Ureter (tissue), 1 donor: ENCODE measurements around the gene CRY2. TPM values are rescaled to one million over a fixed set of nuclear protein-coding genes. Genes with fewer than 3 reads are reported as not detected.
"Not testable (repeated sequence)": the region's sequence is repeated elsewhere in the genome, so short reads cannot be mapped to it uniquely, and the experiment has no call there.

Experiments used
- DNase-seq: peaks from one replicate; pipeline ENCODE4 v3.0.0-alpha.2; 2020; ENCODE audit warnings: low spot score
- total RNA-seq: library from RNA; stranded (reverse); gene quantifications from one replicate; pipeline ENCODE4 v1.2.4, GENCODE V29; 2023
- donor health status: DM: yes; HTN: yes; CAD: no.

Gene CRY2
- 49.9 TPM for total RNA-seq

DNA sequence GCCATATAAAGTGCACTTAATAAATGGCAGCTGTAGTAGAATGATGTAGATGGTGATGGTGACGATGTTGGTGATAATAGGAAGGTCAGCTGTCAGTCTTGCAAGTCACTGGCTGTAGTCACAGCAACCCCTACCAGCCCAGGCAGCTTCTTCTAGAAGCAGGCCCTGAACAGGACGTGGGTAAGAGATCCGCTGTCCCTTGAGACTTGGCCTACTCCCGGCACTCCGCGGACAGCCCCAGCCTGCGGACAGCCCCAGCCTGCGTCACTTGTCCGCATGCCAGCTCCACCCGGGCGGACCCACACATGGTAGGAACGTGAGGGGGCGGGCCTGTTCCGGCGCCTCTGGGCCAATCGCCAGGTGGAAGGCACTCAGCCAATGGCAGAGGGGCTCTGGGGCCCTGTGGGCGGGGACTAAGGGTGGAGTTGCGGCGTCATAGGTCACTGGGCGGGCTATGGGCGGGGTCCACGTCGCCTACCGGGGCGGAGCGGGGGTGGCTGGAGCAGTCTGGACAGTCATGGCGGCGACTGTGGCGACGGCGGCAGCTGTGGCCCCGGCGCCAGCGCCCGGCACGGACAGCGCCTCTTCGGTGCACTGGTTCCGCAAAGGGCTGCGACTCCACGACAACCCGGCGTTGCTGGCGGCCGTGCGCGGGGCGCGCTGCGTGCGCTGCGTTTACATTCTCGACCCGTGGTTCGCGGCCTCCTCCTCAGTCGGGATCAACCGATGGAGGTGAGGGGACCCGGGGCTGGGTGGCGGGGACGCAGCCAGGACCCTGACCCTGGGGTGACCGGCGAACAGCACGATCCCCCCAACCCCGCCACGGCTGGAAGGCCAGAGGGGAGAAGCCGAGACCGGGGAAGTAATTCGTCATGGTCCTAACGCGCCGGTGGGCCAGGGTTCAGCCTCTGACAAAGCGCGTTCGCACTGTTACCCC is at the start of gene CRY2:
Gene CRY2 (plus strand): TSS at position 502 of the 937 bp plus-strand sequence. CDS start 16 bp downstream, at position 518.
- peak; percentile 100 for DNase-seq

- DNase-seq = no peak
Observed at GRCh38 chr11:45798793-45799441, 48.4 kb upstream of the CRY2 start.

GRCh38 chr11:45799562-45799961 is 47.7 kb upstream of the CRY2 start:
- DNase-seq = no peak

DNA sequence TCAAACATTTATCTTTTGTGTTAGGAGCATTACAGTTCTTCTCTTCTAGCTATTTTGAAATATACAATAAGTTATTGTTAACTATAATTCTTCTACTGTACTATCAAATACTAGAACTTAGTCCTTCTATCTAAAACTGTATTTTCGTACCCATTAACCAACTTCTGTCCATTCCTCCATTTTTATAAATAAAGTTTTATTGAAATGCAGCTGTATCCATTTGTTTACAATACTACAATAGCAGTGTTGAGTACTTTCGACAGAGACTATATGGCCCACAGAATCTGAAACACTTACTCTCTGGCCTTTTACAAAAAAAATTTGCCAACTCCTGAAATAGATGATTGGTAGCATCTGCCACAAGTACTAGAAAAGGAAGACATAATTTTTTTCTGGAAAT is 47.0 kb upstream of the CRY2 start:
- no peak for DNase-seq

GRCh38 chr11:45801723-45802315 is 45.5 kb upstream of the CRY2 start:
- no peak for DNase-seq

DNA sequence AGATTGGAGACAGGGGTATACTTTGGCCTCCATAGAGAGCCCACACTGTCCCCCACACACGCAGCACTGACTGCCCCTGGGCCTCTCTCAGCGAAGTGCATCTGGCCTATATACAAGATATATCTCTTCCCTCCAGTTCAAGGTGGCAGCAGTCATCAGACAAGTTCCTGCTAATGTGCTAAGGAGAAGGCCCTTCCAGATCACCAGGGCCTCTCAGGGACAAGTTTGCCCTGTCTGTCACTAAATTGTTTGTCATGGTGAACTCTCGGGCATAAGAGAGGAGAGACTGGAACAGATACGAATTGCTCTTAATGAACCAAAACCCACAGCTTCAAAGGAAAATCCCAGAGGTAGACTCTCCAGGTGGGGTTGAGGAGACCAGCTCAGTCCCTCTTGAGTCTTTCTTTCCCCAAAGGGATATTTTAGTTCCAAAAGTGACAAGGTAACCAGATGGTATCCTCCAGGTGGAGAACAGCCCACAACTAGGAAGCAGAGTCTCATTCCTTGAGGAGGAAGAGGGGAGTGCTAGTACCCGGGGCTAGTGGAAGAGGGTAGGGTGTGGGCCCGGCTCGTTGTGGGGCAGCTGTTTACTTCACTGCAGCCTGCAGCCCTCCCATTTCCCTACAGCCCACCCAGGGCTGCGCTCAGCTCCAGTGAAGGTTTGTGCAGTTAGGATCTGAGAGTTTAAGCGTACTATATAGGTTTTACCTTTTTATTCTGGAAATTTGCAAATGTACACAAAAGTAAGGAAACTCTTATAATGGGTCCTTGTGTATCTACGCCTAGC is 44.6 kb upstream of the CRY2 start:
- no peak for DNase-seq

DNA sequence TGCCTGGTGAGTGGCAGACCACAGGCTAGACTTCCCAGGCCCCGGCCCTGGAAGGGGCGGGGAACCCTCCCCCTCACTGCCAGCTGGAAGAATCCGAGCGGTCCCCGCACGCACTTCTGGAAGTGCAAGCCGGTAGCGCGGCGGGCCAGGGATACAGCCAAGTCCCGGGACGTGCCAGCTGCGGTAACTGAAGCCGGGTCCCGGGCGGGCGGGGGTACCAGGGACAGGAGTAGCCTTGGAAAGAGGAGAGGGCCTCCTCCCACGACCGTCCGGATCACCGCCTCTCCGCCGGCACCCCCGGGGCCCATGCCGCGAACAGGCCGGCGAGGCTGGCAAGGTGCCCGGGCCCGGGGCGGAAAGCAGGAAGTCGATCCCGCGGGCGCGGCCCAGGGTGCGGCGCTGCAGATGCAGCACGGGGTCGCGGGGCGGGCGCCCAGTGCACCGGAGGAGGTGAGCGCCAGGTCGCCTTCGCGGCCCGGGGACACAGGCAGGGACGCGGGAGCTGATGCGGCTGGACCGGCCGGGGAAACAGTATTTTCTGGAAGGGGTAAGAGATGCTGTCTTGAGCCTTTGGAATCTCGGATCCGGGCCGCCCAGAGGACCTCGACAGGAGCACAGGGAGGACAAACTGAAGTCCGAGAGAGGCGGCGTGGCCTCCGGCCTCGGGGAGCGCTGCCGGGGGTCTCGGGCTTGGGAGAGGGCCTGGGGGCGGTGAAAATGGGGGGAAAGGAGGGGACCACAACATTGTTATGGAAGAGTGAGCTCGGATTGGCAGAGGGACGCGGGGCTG is 43.1 kb upstream of the CRY2 start:
- DNase-seq = peak; percentile 88

GRCh38 chr11:45804761-45805304 is 42.4 kb upstream of the CRY2 start, which contains the start of gene SLC35C1:
Gene SLC35C1 (plus strand): TSS chr11:45805149. CDS start chr11:45805802, 653 bp downstream.
- peak; percentile 98 for DNase-seq

DNA sequence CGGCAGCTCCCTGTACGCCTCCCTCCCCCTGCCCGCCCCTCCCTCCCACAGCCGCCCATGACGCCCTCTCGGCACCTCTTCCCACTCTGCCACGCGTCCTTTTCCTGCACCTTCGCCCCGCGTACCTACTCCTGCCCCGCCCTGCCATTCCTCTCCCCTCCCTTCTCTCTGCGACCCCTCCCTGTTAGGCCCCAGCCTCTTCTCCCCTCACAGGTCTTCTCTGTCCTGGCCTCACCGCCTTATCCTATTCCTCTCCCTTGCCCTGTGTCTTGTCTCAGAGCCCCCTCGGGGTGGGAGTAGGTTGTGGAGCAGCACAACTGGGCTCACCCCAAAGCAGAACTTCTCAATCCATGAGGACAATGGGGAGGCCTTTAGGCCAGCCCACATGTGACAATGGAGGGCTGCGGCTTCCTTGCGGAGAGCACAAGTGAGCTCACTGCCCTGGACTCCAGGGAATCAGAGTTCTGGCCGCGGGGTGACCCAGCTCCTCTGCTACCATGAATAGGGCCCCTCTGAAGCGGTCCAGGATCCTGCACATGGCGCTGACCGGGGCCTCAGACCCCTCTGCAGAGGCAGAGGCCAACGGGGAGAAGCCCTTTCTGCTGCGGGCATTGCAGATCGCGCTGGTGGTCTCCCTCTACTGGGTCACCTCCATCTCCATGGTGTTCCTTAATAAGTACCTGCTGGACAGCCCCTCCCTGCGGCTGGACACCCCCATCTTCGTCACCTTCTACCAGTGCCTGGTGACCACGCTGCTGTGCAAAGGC is 41.8 kb upstream of the CRY2 start:
- DNase-seq = peak; percentile 64

DNA sequence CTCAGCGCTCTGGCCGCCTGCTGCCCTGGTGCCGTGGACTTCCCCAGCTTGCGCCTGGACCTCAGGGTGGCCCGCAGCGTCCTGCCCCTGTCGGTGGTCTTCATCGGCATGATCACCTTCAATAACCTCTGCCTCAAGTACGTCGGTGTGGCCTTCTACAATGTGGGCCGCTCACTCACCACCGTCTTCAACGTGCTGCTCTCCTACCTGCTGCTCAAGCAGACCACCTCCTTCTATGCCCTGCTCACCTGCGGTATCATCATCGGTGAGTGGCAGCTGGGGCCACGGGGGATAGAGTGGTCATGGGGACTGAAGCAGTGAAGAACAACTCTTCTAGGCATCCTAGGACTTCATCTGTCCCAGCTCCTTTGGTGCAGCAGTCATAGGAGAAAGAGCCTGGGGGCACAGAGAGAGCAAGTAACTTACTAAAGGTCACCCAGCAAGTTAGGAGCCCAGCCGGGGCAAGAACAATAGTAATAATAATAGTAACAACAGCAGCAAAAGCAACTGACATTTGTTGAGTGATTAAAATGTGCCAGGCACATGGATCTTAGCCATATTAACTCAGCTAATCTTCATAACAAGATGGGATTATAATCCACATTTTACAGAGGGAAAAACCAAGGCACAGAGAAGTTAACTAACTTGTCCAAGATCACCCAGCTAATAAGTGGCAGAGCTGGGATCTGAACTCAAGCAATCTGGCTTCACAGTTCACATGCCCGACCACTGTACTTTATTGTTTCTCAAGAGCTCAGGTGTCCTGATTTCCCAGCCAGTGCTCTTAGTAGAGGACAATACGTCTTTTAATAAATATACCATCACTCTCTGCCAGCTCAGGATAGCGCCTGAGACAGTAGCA is 41.0 kb upstream of the CRY2 start:
- no peak for DNase-seq

DNA sequence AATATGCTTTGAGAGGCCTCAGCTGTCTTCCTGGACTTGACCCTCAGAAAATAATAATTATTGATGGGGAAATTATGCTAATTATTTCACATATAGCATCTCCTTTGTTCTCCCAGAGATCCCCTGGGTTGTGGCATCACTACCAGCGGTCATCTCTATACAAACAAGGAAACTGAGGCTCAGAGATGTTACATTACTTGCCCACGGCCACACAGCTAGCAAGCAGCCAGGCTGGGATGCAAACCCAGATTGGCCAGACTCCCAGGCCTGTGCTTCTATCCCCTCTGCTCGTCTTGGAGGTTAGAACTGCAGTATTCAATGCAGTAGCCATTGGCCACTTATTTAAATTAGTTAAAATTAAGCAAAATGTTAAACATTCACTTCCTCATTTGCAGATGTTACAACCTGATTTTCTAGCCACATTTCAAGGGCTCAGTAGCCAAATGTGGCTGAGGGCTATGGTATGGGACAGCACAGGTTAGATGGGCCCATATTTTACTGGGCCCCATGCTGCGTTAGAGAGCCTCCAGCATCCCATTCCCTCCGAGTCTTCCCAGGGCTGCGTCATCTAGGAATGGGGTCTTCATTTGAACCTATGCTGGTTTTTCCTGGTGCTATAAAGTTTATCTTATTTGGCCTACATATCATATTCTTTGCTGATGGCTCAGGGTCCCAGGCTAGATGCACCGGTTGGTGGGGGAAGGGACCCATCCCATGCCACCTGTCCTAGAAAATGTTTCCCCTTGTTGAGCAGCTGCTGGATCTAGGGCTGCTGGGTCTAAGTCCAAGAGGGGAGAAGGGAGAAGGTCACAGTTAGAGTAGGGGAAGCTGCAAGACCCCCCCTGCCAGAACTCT is 40.1 kb upstream of the CRY2 start:
- DNase-seq = no peak

DNA sequence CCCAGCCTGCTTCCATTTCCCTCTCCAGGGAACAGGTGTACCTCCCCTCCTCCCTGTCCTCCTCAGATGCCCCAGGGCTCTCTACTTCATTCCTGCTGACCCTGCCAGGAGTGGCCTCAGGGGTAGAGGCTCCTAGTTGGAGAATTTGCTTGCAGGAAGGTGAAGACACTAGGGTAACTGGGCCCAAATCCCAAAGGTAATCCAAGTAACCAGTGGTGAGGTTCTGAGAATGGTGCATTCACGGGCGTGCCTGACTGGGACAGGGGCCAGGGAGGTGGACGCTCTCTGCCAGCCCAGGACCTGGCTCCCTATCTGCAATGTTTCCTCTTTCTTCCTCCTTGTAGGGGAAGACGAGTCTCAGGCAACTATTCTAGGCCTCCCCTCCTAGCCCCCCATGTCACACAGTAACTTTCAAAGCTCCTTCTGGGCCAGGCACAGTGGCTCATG is 39.5 kb upstream of the CRY2 start:
- no peak for DNase-seq

GRCh38 chr11:45808427-45808826 is 38.8 kb upstream of the CRY2 start:
- DNase-seq = not testable (repeated sequence)

GRCh38 chr11:45809456-45810395 is 37.5 kb upstream of the CRY2 start:
- DNase-seq = no peak

GRCh38 chr11:45810431-45811108 is 36.7 kb upstream of the CRY2 start:
- DNase-seq = no peak

- DNase-seq = no peak
Observed at GRCh38 chr11:45811109-45811435, 36.2 kb upstream of the CRY2 start.
